Measurements from ENCODE around the gene TBC1D22A. TPM values are rescaled to one million over a fixed set of nuclear protein-coding genes. Genes with fewer than 3 reads are reported as not detected.

TBC1D22A gene
- total and polyA plus RNA-seq, 10 of the 15 experiments (the other 5 are each of a cell fraction or from before 2014, with no cell fraction given) = 0.63 to 44.7 (median 27.4) TPM

- TF ChIP-seq REST (IDR thresholded peaks at IDR 0.05; ENCODE audit: low read depth, low read length) = no peak
- no peak for TF ChIP-seq ZNF622 (IDR thresholded peaks at IDR 0.05)
- TF ChIP-seq CHD2 (IDR thresholded peaks at IDR 0.05; ENCODE audit: borderline replicate concordance, low read depth, low read length) = no peak
- TF ChIP-seq RCOR1 (conservative IDR thresholded peaks at IDR 0.05; ENCODE audit: low read depth, low read length) = no peak
- no peak for TF ChIP-seq KAT2A (conservative IDR thresholded peaks at IDR 0.05; ENCODE audit: control insufficient read depth, low read depth, low read length)
- TF ChIP-seq ESRRA (IDR thresholded peaks at IDR 0.05; ENCODE audit: low read length) = no peak
- TF ChIP-seq IKZF2 (IDR thresholded peaks at IDR 0.05) = no peak
- TF ChIP-seq MAX (IDR thresholded peaks at IDR 0.05; ENCODE audit: low read depth, low read length) = no peak
These were observed 60.8 kb downstream of the TBC1D22A start (continued) for GRCh38 chr22:46823248-46823647.

GRCh38 chr22:46823654-46824053 is 61.2 kb downstream of the TBC1D22A start:
- peaks cover 3% of the 10 kb centered on the region for H3K79me2 ChIP-seq (ENCODE audit: control insufficient read depth, insufficient read depth, low read length)
- ChIA-PET CTCF (no interaction called here), SMC1A (ENCODE audit: uncharacterized antibody, unreplicated experiment) (no interaction called here), POLR2A (interaction anchor here (0.6 kb wide), 1 partner anchor 11 kb away, joined by 3 read pairs; no protein-coding TSS in a partner anchor), RAD21 (ENCODE audit: unreplicated experiment) (no interaction called here)
- no peaks in the 10 kb centered on the region for H3K4me1 ChIP-seq (ENCODE audit: control insufficient read depth, insufficient read depth, low read length)
- H4K20me1 ChIP-seq (ENCODE audit: control insufficient read depth, insufficient read depth) = peaks cover 6% of the 10 kb centered on the region
- no peak overlapping the region for H3K27ac ChIP-seq (ENCODE audit: control insufficient read depth, insufficient read depth)
- no peak overlapping the region for H3K9ac ChIP-seq (ENCODE audit: control insufficient read depth, insufficient read depth, low read length)
- no peak overlapping the region for H3K4me2 ChIP-seq (ENCODE audit: control insufficient read depth, insufficient read depth)
- H3K36me3 ChIP-seq (ENCODE audit: control insufficient read depth in 2 of 2, insufficient read depth in 2 of 2, low read length in 1 of 2) = peaks cover 15 to 23% of the 10 kb centered on the region in 2 experiments
- WGBS (ENCODE audit: insufficient coverage, insufficient replicate concordance, low lambda C conversion rate, missing lambda C conversion rate) = 97% methylated on average over 13 of the region's 13 CpGs
- H3K27me3 ChIP-seq (replicated peaks in 1 of 2; ENCODE audit: control insufficient read depth in 2 of 2, insufficient read depth in 2 of 2, low read length in 1 of 2) = no peaks in the 10 kb centered on the region
- BruUV-seq (replicated peaks) = no TSS peak
- TF ChIP-seq CREM (IDR thresholded peaks at IDR 0.05; ENCODE audit: low read depth) = no peak
- TF ChIP-seq CHD1 (IDR thresholded peaks at IDR 0.05; ENCODE audit: low read depth, low read length) = no peak
- TF ChIP-seq NFIC (IDR thresholded peaks at IDR 0.05; ENCODE audit: low read depth, low read length) = no peak
- TF ChIP-seq SIX5 (IDR thresholded peaks at IDR 0.05; ENCODE audit: low read depth, low read length, severe bottlenecking) = no peak
- FAIRE-seq (no peak), DNase-seq (ENCODE audit: low read depth, low spot score) (no peak), ATAC-seq (no peak)
- no peak overlapping the region for H2AFZ ChIP-seq (ENCODE audit: control insufficient read depth, low read depth, low read length)
- in situ Hi-C loops (cut with MboI) = no loop called here
- intact Hi-C loops (cut with micrococcal nuclease; ENCODE audit: unreplicated experiment) = no loop called here
- H3K4me3 ChIP-seq = no peak overlapping the region
- H3K9me3 ChIP-seq (replicated peaks; ENCODE audit: control insufficient read depth, insufficient read depth, low read length) = no peaks in the 10 kb centered on the region; the same call in 2 of the 3 replicates

Measured in GM12878 (cell line).